ENCODE data around the gene ASL.
A peak's percentile ranks its signal among the peaks of the same experiment; 100 is the strongest.

ASL gene

GRCh38 chr7:66076462-66077329, 1.1 kb downstream of the ASL start:
- no peaks in the 10 kb centered on the region for H3K9me3 ChIP-seq (ENCODE audit: severe bottlenecking)
- DNase-seq (ENCODE audit: low spot score) (no peak), ATAC-seq (ENCODE audit: low read depth) (no peak)
- H3K4me1 ChIP-seq (ENCODE audit: insufficient read depth, poor library complexity, severe bottlenecking) = peaks cover 8% of the 10 kb centered on the region
- H3K4me3 ChIP-seq (ENCODE audit: severe bottlenecking) = peak overlapping the region; percentile 65
- no peaks in the 10 kb centered on the region for H3K27me3 ChIP-seq (ENCODE audit: insufficient read depth, poor library complexity, severe bottlenecking)
- peak overlapping the region; percentile 31 for H3K27ac ChIP-seq (ENCODE audit: poor library complexity, severe bottlenecking)
- no peak for TF ChIP-seq CTCF (IDR thresholded peaks at IDR 0.05; ENCODE audit: poor library complexity, severe bottlenecking)
- H3K36me3 ChIP-seq (ENCODE audit: low read depth) = peaks cover 14% of the 10 kb centered on the region

- Histone ChIP-seq H3K9me3 (ENCODE audit: severe bottlenecking) (no peaks in the 10 kb centered on the region), H3K4me3 (ENCODE audit: severe bottlenecking) (no peak overlapping the region), H3K27me3 (ENCODE audit: insufficient read depth, poor library complexity, severe bottlenecking) (no peaks in the 10 kb centered on the region), H3K27ac (ENCODE audit: poor library complexity, severe bottlenecking) (no peak overlapping the region), H3K4me1 (ENCODE audit: insufficient read depth, poor library complexity, severe bottlenecking) (peaks cover 8% of the 10 kb centered on the region), H3K36me3 (ENCODE audit: low read depth) (peaks cover 14% of the 10 kb centered on the region)
- TF ChIP-seq CTCF (IDR thresholded peaks at IDR 0.05; ENCODE audit: poor library complexity, severe bottlenecking) = no peak
- DNase-seq (ENCODE audit: low spot score) (no peak), ATAC-seq (ENCODE audit: low read depth) (no peak)
These were observed 2.4 kb downstream of the ASL start for GRCh38 chr7:66078067-66078466.

- no peak overlapping the region for H3K27ac ChIP-seq (ENCODE audit: poor library complexity, severe bottlenecking)
- DNase-seq (ENCODE audit: low spot score) (no peak), ATAC-seq (ENCODE audit: low read depth) (no peak)
- no peaks in the 10 kb centered on the region for H3K27me3 ChIP-seq (ENCODE audit: insufficient read depth, poor library complexity, severe bottlenecking)
- H3K4me1 ChIP-seq (ENCODE audit: insufficient read depth, poor library complexity, severe bottlenecking) = peaks cover under 1% of the 10 kb centered on the region
- H3K4me3 ChIP-seq (ENCODE audit: severe bottlenecking) = no peak overlapping the region
- H3K36me3 ChIP-seq (ENCODE audit: low read depth) = peaks cover 23% of the 10 kb centered on the region
- H3K9me3 ChIP-seq (ENCODE audit: severe bottlenecking) = no peaks in the 10 kb centered on the region
- TF ChIP-seq CTCF (IDR thresholded peaks at IDR 0.05; ENCODE audit: poor library complexity, severe bottlenecking) = no peak
These were observed 6.5 kb downstream of the ASL start for GRCh38 chr7:66082083-66082482.

- no peak for ATAC-seq (ENCODE audit: low read depth)
These were observed 7.3 kb downstream of the ASL start for GRCh38 chr7:66082886-66083415.

More at GRCh38 chr7:66082886-66083415, 7.3 kb downstream of the ASL start:
- no peaks in the 10 kb centered on the region for H3K27me3 ChIP-seq (ENCODE audit: insufficient read depth, poor library complexity, severe bottlenecking)
- DNase-seq (ENCODE audit: low spot score) = no peak
- peaks cover 23% of the 10 kb centered on the region for H3K36me3 ChIP-seq (ENCODE audit: low read depth)
- H3K27ac ChIP-seq (ENCODE audit: poor library complexity, severe bottlenecking) = no peak overlapping the region
- TF ChIP-seq CTCF (IDR thresholded peaks at IDR 0.05; ENCODE audit: poor library complexity, severe bottlenecking) = no peak
- H3K9me3 ChIP-seq (ENCODE audit: severe bottlenecking) = no peaks in the 10 kb centered on the region
- no peak overlapping the region for H3K4me3 ChIP-seq (ENCODE audit: severe bottlenecking)
- no peaks in the 10 kb centered on the region for H3K4me1 ChIP-seq (ENCODE audit: insufficient read depth, poor library complexity, severe bottlenecking)
